Measurements from ENCODE around the gene PADI2.

PADI2 gene

DNA sequence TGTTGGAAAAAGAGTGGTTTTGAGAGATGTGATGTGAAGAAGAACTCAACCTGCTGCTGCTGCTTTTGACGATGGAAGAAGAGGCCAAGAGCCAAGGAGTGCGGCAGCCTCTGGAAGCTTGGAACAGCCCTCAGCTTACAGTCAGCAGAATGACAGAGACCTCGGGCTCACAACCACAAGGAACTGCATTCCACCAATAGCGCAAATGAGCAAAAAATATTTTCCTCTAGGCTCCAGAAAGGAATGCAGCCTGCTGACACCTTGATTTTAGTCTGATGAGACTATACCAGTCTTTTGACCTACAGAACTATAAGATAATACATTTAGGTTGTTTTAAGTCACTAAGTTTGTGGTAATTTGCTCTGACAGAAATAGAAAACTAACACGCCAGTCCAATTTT is 75.6 kb downstream of the PADI2 start:
- no peaks in the 10 kb centered on the region for H4K20me1 ChIP-seq (ENCODE audit: insufficient read depth)

DNA sequence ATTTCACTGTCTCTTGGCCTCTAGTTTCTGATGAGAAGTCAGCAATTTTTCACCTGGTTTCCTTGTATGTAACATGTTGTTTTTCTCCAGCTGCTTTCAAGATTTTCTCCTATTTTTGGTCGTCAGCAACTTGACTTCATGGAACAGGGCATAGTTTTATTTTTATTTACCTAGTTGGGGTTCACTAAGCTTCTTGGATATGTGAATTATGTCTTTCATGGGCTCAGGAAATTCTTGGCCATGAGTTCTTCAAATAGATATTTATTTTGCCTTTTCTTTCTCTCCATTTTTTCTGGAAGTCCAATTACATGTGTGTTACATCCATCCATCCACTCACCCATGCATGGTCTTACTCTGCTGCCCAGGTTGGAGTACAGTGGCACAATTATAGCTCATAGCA is 79.1 kb downstream of the PADI2 start:
- no peaks in the 10 kb centered on the region for H3K27me3 ChIP-seq (ENCODE audit: insufficient read depth, low read depth)
- H4K20me1 ChIP-seq (ENCODE audit: insufficient read depth) = no peaks in the 10 kb centered on the region
- H3K79me2 ChIP-seq (ENCODE audit: insufficient read depth, low read depth) = peaks cover 11% of the 10 kb centered on the region
- H3K36me3 ChIP-seq (ENCODE audit: insufficient read depth) = 0 out of 2 replicates have a peak, but pooled peaks cover 4% of the 10 kb centered on the region
- TF ChIP-seq, protein P1, sequence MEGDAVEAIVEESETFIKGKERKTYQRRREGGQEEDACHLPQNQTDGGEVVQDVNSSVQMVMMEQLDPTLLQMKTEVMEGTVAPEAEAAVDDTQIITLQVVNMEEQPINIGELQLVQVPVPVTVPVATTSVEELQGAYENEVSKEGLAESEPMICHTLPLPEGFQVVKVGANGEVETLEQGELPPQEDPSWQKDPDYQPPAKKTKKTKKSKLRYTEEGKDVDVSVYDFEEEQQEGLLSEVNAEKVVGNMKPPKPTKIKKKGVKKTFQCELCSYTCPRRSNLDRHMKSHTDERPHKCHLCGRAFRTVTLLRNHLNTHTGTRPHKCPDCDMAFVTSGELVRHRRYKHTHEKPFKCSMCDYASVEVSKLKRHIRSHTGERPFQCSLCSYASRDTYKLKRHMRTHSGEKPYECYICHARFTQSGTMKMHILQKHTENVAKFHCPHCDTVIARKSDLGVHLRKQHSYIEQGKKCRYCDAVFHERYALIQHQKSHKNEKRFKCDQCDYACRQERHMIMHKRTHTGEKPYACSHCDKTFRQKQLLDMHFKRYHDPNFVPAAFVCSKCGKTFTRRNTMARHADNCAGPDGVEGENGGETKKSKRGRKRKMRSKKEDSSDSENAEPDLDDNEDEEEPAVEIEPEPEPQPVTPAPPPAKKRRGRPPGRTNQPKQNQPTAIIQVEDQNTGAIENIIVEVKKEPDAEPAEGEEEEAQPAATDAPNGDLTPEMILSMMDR (conservative IDR thresholded peaks at IDR 0.05; ENCODE audit: low read depth, low read length) = no peak
- no peak overlapping the region; the same call in 1 of the 2 replicates for H3K27ac ChIP-seq
- H3K4me3 ChIP-seq (IDR thresholded peaks at IDR 0.05; ENCODE audit: insufficient read depth, low read depth, low read length) = no peak overlapping the region
- peak overlapping the region; percentile 16; the same call in 1 of the 2 replicates for H3K4me2 ChIP-seq
- H2AFZ ChIP-seq (ENCODE audit: low read depth) = no peak overlapping the region
- peaks cover 35% of the 10 kb centered on the region for H3K4me1 ChIP-seq (ENCODE audit: low read depth, poor library complexity, severe bottlenecking)
- no peak overlapping the region for H3K9ac ChIP-seq

More for the DNA sequence above, 75.6 kb downstream of the PADI2 start:
- Histone ChIP-seq H3K9ac (no peak overlapping the region), H2AFZ (ENCODE audit: low read depth) (no peak overlapping the region), H3K4me3 (IDR thresholded peaks at IDR 0.05; ENCODE audit: insufficient read depth, low read depth, low read length) (no peak overlapping the region), H3K27ac (no peak overlapping the region), H3K4me2 (no peak overlapping the region), H3K79me2 (ENCODE audit: insufficient read depth, low read depth) (peaks cover 15% of the 10 kb centered on the region), H3K4me1 (ENCODE audit: low read depth, poor library complexity, severe bottlenecking) (peaks cover 54% of the 10 kb centered on the region), H3K27me3 (ENCODE audit: insufficient read depth, low read depth) (no peaks in the 10 kb centered on the region), H3K36me3 (ENCODE audit: insufficient read depth) (0 out of 2 replicates have a peak, but pooled peaks cover 4% of the 10 kb centered on the region)
- TF ChIP-seq, protein P1 (conservative IDR thresholded peaks at IDR 0.05; ENCODE audit: low read depth, low read length) = no peak

DNA sequence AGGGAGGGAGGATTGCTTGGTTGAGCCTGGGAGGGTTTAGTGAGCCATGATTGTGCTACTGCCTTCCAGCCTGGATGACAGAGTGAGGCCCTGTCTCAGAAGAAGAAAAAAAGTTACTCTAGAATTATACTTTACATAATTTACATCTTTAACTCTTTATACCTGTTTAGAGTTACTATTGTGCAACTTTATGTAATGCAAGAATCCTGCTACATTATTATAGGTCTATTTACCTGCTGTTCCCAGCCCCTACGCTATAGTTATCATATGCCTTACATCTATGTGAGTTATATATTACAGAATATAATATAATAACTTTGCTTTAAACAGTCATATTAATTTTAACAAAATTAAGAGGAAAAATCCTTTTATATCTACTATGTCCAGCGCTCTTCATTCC is 79.7 kb downstream of the PADI2 start:
- Histone ChIP-seq H3K4me1 (ENCODE audit: low read depth, poor library complexity, severe bottlenecking) (peaks cover 28% of the 10 kb centered on the region), H3K4me2 (no peak overlapping the region), H3K9ac (no peak overlapping the region), H2AFZ (ENCODE audit: low read depth) (no peak overlapping the region), H3K4me3 (IDR thresholded peaks at IDR 0.05; ENCODE audit: insufficient read depth, low read depth, low read length) (no peak overlapping the region), H3K79me2 (ENCODE audit: insufficient read depth, low read depth) (peaks cover 10% of the 10 kb centered on the region), H3K27ac (no peak overlapping the region), H3K36me3 (ENCODE audit: insufficient read depth) (0 out of 2 replicates have a peak, but pooled peaks cover 4% of the 10 kb centered on the region), H4K20me1 (ENCODE audit: insufficient read depth) (no peaks in the 10 kb centered on the region), H3K27me3 (ENCODE audit: insufficient read depth, low read depth) (no peaks in the 10 kb centered on the region)
- TF ChIP-seq, protein P1 (conservative IDR thresholded peaks at IDR 0.05; ENCODE audit: low read depth, low read length) = no peak

DNA sequence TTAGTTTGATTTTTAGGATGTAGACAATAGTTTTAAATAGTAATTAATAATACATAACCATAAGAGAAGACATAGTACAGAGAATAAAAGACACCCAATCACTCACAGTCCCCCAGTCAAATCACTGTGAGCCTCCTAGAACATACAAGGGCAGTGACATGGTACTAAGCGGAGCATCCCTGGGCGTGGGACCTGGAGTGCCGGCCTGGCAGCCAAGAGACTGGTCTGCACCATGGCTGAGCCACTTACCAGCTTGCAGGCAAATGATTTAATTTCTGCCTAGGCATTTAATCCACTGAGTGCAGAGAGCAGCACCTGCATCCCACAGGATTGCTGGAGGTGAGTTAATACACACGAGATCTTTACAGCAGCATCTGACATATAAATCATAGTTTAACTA is 85.8 kb downstream of the PADI2 start:
- TF ChIP-seq, protein P1 (conservative IDR thresholded peaks at IDR 0.05; ENCODE audit: low read depth, low read length) = no peak
- Histone ChIP-seq H3K4me3 (IDR thresholded peaks at IDR 0.05; ENCODE audit: insufficient read depth, low read depth, low read length) (no peak overlapping the region), H3K9ac (no peak overlapping the region), H3K36me3 (ENCODE audit: insufficient read depth) (no peaks in the 10 kb centered on the region), H3K27ac (no peak overlapping the region), H2AFZ (ENCODE audit: low read depth) (no peak overlapping the region), H3K27me3 (ENCODE audit: insufficient read depth, low read depth) (no peaks in the 10 kb centered on the region), H3K4me1 (ENCODE audit: low read depth, poor library complexity, severe bottlenecking) (peaks cover 48% of the 10 kb centered on the region), H4K20me1 (ENCODE audit: insufficient read depth) (no peaks in the 10 kb centered on the region), H3K4me2 (no peak overlapping the region), H3K79me2 (ENCODE audit: insufficient read depth, low read depth) (peaks cover 12% of the 10 kb centered on the region)

Data from KMS-11 (cell line).